Upper lobe of left lung (tissue), 4 donors: ENCODE results near the gene RASL10B.

Source experiments
- POLR2A ChIP-seq, 4 donors: fragments of 450-650 bp; IDR thresholded peaks; one replicate each; pipeline ENCODE4 v1.5.1; 2016 to 2017; ENCODE audit warnings: antibody characterized with exemption in 4 of 4, mild to moderate bottlenecking in 2 of 4
- TF ChIP-seq, protein P1 (sequence below), 6 experiments: fragments of 450-650 bp in 4 of 6; fragments of 200-600 bp in 2 of 6; sonication (generic) in 2 of 6; IDR thresholded peaks; one replicate each; pipeline ENCODE4 v1.5.1; 2016 to 2019; ENCODE audit warnings: antibody characterized with exemption in 6 of 6

DNA sequence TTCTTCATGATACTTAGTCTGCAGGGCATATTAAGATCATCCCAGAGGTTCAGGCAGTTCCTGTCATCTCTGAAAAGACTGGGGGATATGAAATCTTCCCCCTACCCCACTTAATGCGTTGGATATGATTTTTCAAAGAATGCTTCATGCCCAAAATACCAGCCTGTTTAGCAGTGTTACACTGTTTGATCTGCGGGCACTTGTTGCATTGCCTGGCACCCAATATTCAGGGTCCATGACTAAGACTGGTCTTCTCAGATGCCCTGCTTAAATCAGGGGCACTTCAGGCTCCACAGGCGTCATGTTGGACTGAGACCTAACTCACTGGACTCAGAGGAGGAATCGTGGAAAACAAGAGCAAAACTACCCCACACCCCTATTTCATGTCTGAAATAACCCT is 6.4 kb upstream of the RASL10B start:
- TF ChIP-seq, protein P1, sequence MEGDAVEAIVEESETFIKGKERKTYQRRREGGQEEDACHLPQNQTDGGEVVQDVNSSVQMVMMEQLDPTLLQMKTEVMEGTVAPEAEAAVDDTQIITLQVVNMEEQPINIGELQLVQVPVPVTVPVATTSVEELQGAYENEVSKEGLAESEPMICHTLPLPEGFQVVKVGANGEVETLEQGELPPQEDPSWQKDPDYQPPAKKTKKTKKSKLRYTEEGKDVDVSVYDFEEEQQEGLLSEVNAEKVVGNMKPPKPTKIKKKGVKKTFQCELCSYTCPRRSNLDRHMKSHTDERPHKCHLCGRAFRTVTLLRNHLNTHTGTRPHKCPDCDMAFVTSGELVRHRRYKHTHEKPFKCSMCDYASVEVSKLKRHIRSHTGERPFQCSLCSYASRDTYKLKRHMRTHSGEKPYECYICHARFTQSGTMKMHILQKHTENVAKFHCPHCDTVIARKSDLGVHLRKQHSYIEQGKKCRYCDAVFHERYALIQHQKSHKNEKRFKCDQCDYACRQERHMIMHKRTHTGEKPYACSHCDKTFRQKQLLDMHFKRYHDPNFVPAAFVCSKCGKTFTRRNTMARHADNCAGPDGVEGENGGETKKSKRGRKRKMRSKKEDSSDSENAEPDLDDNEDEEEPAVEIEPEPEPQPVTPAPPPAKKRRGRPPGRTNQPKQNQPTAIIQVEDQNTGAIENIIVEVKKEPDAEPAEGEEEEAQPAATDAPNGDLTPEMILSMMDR (IDR thresholded peaks at IDR 0.05): no peak
- TF ChIP-seq POLR2A (IDR thresholded peaks at IDR 0.05): no peak
